ENCODE measurements around the gene STXBP5L. TPM values are rescaled to one million over a fixed set of nuclear protein-coding genes. Genes with fewer than 3 reads are reported as not detected.
"Not testable (repeated sequence)": the region's sequence is repeated elsewhere in the genome, so short reads cannot be mapped to it uniquely, and the experiment has no call there.

STXBP5L gene
- total RNA-seq, 1 donor from 2014 or later: 3.0 TPM

DNA sequence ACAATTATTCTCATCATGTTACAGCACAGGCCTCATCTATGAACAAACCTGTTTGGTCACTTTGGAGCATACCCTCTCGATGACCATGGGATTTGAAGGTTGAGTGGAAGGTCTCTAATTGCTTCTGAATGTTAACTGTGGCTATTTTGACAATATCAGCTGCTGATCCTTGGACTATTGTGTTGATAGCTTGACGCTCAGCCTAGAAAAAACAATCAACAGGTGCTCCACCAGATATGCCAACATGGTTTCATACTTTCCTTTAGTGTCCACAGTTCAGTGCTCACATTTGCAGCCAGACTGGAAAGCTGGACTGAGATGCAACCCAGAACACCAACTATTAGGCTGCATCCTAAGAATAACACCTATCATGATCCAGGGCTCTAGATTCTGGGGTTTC is 528.1 kb downstream of the STXBP5L start:
- Mint-ChIP-seq H3K27me3 (ENCODE audit: low read depth) (no peaks in the 10 kb centered on the region), H3K4me1 (no peaks in the 10 kb centered on the region), H3K27ac (ENCODE audit: unreplicated experiment) (no peak overlapping the region), H3K4me3 (no peak overlapping the region), H3K36me3 (ENCODE audit: low read depth) (peaks cover 16% of the 10 kb centered on the region), H3K9me3 (no peaks in the 10 kb centered on the region)
- TF ChIP-seq, protein P1, sequence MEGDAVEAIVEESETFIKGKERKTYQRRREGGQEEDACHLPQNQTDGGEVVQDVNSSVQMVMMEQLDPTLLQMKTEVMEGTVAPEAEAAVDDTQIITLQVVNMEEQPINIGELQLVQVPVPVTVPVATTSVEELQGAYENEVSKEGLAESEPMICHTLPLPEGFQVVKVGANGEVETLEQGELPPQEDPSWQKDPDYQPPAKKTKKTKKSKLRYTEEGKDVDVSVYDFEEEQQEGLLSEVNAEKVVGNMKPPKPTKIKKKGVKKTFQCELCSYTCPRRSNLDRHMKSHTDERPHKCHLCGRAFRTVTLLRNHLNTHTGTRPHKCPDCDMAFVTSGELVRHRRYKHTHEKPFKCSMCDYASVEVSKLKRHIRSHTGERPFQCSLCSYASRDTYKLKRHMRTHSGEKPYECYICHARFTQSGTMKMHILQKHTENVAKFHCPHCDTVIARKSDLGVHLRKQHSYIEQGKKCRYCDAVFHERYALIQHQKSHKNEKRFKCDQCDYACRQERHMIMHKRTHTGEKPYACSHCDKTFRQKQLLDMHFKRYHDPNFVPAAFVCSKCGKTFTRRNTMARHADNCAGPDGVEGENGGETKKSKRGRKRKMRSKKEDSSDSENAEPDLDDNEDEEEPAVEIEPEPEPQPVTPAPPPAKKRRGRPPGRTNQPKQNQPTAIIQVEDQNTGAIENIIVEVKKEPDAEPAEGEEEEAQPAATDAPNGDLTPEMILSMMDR (conservative IDR thresholded peaks at IDR 0.05): no peak
- no peak for DNase-seq (ENCODE audit: low read depth, low spot score)

DNA sequence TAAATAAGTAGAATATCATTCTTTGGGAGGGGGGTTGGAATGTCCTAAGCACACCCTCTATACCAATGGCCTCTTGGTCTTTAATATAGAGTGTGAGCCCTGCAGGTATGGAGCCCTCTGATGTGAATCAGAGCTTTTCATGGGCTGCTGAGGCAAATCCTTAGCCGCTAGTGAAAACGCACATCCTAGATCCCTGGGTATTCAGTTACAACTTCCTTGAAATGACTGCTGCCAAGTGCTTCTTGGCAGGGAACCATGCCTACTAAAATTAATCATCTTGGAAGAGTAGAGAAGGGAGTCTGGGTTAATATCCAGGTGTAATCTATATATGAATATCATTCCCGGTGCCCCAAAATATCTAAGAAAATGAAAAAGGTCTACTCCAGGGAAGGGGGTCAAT is 528.6 kb downstream of the STXBP5L start:
- no peak overlapping the region for H3K4me3 Mint-ChIP-seq
- no peaks in the 10 kb centered on the region for H3K27me3 Mint-ChIP-seq (ENCODE audit: low read depth)
- TF ChIP-seq, protein P1 (conservative IDR thresholded peaks at IDR 0.05): no peak
- peaks cover 16% of the 10 kb centered on the region for H3K36me3 Mint-ChIP-seq (ENCODE audit: low read depth)
- no peak for DNase-seq (ENCODE audit: low read depth, low spot score)
- H3K9me3 Mint-ChIP-seq: no peaks in the 10 kb centered on the region
- no peaks in the 10 kb centered on the region for H3K4me1 Mint-ChIP-seq
- H3K27ac Mint-ChIP-seq (ENCODE audit: unreplicated experiment): no peak overlapping the region

- TF ChIP-seq, protein P1 (conservative IDR thresholded peaks at IDR 0.05): no peak
- no peak overlapping the region for H3K4me3 Mint-ChIP-seq
- no peaks in the 10 kb centered on the region for H3K4me1 Mint-ChIP-seq
- no peak for DNase-seq (ENCODE audit: low read depth, low spot score)
- peaks cover 8% of the 10 kb centered on the region for H3K9me3 Mint-ChIP-seq
- H3K27ac Mint-ChIP-seq (ENCODE audit: unreplicated experiment): no peak overlapping the region
- no peaks in the 10 kb centered on the region for H3K27me3 Mint-ChIP-seq (ENCODE audit: low read depth)
- peaks cover 46% of the 10 kb centered on the region for H3K36me3 Mint-ChIP-seq (ENCODE audit: low read depth)
Observed at GRCh38 chr3:121443456-121443855, 535.5 kb downstream of the STXBP5L start.

DNA sequence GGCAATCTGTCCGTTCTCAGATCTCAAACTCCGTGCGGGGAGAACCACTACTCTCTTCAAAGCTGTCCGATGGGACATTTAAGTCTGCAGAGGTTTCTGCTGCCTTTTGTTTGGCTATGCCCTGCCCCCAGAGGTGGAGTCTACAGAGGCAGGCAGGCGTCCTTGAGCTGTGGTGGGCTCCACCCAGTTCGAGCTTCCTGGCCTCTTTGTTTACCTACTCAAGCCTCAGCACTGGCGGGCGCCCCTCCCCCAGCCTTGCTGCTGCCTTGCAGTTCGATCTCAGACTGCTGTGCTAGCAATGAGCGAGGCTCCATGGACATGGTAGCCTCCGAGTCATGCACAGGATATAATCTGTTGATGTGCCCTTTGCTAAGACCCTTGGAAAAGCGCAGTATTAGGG is 543.7 kb downstream of the STXBP5L start:
- not testable (repeated sequence) for DNase-seq (ENCODE audit: low read depth, low spot score); H3K4me1 Mint-ChIP-seq; H3K27ac Mint-ChIP-seq (ENCODE audit: unreplicated experiment); H3K4me3 Mint-ChIP-seq; H3K9me3 Mint-ChIP-seq; H3K27me3 Mint-ChIP-seq (ENCODE audit: low read depth)
- peaks cover 62% of the 10 kb centered on the region for H3K36me3 Mint-ChIP-seq (ENCODE audit: low read depth)

GRCh38 chr3:121462565-121462964 is 554.6 kb downstream of the STXBP5L start:
- Mint-ChIP-seq H3K9me3 (no peaks in the 10 kb centered on the region), H3K4me3 (no peak overlapping the region), H3K27me3 (ENCODE audit: low read depth) (no peaks in the 10 kb centered on the region), H3K4me1 (peaks cover 5% of the 10 kb centered on the region), H3K27ac (ENCODE audit: unreplicated experiment) (no peak overlapping the region), H3K36me3 (ENCODE audit: low read depth) (peaks cover 32% of the 10 kb centered on the region)
- no peak for DNase-seq (ENCODE audit: low read depth, low spot score)
- TF ChIP-seq, protein P1 (conservative IDR thresholded peaks at IDR 0.05): no peak

- Mint-ChIP-seq H3K36me3 (ENCODE audit: low read depth) (peaks cover 28% of the 10 kb centered on the region), H3K4me3 (no peak overlapping the region), H3K27ac (ENCODE audit: unreplicated experiment) (no peak overlapping the region), H3K4me1 (peaks cover 5% of the 10 kb centered on the region), H3K27me3 (ENCODE audit: low read depth) (no peaks in the 10 kb centered on the region), H3K9me3 (no peaks in the 10 kb centered on the region)
- no peak for DNase-seq (ENCODE audit: low read depth, low spot score)
- TF ChIP-seq, protein P1 (conservative IDR thresholded peaks at IDR 0.05): no peak
Observed at GRCh38 chr3:121463745-121464144, 555.7 kb downstream of the STXBP5L start.
